Mesendoderm (in vitro differentiated cells): ENCODE results near the gene VWCE.

Source experiments
- DNase-seq: peaks from one replicate; pipeline ENCODE4 v3.0.0; 2013
- H2AK5ac ChIP-seq: 2 replicates; pipeline ENCODE4 v1.6.1; 2013; ENCODE audit warnings: low read length, inconsistent platforms
- H2BK120ac ChIP-seq: 2 replicates; pipeline ENCODE4 v1.6.1; 2013; ENCODE audit warnings: low read depth, mild to moderate bottlenecking, low read length, moderate library complexity, mixed read lengths
- H2BK15ac ChIP-seq: replicated peaks from 2 replicates; pipeline ENCODE4 v1.6.1; 2013; ENCODE audit warnings: low read depth, mild to moderate bottlenecking, moderate library complexity
- H2BK5ac ChIP-seq: 2 replicates; pipeline ENCODE4 v1.6.1; 2013; ENCODE audit warnings: low read length, inconsistent platforms
- H3K18ac ChIP-seq: 2 replicates; pipeline ENCODE4 v1.6.1; 2013; ENCODE audit warnings: mild to moderate bottlenecking, low read length, mixed read lengths
- H3K23ac ChIP-seq: one replicate; pipeline ENCODE4 v1.6.1; 2013; ENCODE audit warnings: low read length
- H3K27ac ChIP-seq: 2 replicates; pipeline ENCODE4 v1.5.1; 2013; ENCODE audit warnings: low read depth, mild to moderate bottlenecking, inconsistent platforms, low read length, moderate library complexity
- H3K27me3 ChIP-seq: 2 replicates; pipeline ENCODE4 v1.6.1; 2013; ENCODE audit warnings: low read length, control low read depth, mild to moderate bottlenecking, inconsistent platforms; ENCODE audit not compliant: insufficient read depth, poor library complexity
- H3K36me3 ChIP-seq: 2 replicates; pipeline ENCODE4 v1.6.1; 2013; ENCODE audit warnings: low read length, inconsistent platforms; ENCODE audit not compliant: control insufficient read depth, insufficient read depth
- H3K4ac ChIP-seq: one replicate; pipeline ENCODE4 v1.6.1; 2013; ENCODE audit warnings: low read depth, mild to moderate bottlenecking, low read length, moderate library complexity
- H3K4me1 ChIP-seq: 2 replicates; pipeline ENCODE4 v1.6.1; 2013; ENCODE audit warnings: low read depth, low read length, inconsistent platforms; ENCODE audit not compliant: control insufficient read depth
- H3K4me2 ChIP-seq: 2 replicates; pipeline ENCODE4 v1.6.1; 2013; ENCODE audit warnings: low read length
- H3K4me3 ChIP-seq: 2 replicates; pipeline ENCODE4 v1.5.1; 2013; ENCODE audit warnings: mild to moderate bottlenecking, low read length
- H3K56ac ChIP-seq: one replicate; pipeline ENCODE4 v1.6.1; 2013; ENCODE audit warnings: low read length
- H3K79me1 ChIP-seq: 2 replicates; pipeline ENCODE4 v1.6.1; 2013; ENCODE audit warnings: low read length, inconsistent platforms
- H3K79me2 ChIP-seq: 2 replicates; pipeline ENCODE4 v1.6.1; 2013; ENCODE audit warnings: mild to moderate bottlenecking, low read length; ENCODE audit not compliant: control insufficient read depth, insufficient read depth
- H3K9ac ChIP-seq: 2 replicates; pipeline ENCODE4 v1.6.1; 2013; ENCODE audit warnings: low read length, inconsistent platforms
- H4K5ac ChIP-seq: one replicate; pipeline ENCODE4 v1.6.1; 2013; ENCODE audit warnings: low read length
- H4K8ac ChIP-seq: one replicate; pipeline ENCODE4 v1.6.1; 2013; ENCODE audit warnings: low read depth, mild to moderate bottlenecking, control low read depth, low read length, moderate library complexity
- WGBS: extraction: QIAGEN DNeasy Blood & Tissue Kit; methylation state at CpG from one replicate; pipeline ENCODE4 v1.1.7; 2013; ENCODE audit warnings: low lambda C conversion rate, missing lambda C conversion rate; ENCODE audit not compliant: insufficient coverage; ENCODE audit errors: extremely low coverage; 5-methylcytosine and 5-hydroxymethylcytosine counted together

The VWCE gene

DNA sequence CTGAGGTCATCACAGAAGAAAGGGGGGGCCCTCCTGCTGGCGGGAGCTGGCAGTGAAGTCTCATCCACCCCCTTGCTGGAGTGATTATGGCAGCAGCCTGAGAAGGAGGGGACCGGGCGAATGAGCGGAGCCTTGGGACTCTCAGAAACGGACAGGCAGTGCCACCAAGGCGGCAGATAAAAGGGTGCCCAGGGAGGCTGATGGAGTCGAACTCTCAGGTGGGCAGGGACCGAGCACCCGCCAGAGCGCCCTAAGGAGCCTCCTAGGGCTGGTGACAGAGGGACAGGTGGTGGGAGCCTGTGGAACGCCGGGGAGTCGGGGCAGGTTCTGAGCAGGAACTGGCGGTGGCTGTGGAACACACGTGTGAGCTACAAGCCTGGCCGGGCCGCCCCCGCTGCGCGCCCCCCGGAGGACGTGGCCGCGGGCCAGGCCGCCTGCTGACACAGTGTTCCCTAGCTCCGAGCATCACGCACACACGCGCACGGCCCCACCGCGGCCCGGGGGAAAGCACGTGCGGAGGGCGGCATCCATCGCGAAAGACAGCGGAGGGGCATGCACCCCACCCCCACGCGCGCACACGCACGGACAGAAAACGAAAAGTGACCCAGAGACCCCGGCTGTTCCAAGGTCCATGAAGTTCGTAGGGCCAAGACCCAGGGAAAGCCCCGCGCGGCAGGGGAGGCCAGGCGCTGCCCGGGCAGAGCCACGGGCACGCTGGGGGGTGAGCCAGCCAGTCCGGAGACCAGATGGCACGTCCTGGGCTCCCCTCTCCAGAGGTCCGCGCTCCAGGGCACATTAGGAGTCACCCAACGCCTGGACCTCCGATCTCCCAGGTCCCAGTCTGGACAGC, 1.0 kb downstream of the VWCE start:
- Histone ChIP-seq H3K27ac (no peak overlapping the region), H3K23ac (peak overlapping the region; percentile 89), H2BK15ac (no peak overlapping the region), H3K4me1 (peaks cover 3% of the 10 kb centered on the region), H3K4me3 (peak overlapping the region; percentile 72), H4K8ac (no peak overlapping the region), H3K9ac (peak overlapping the region; percentile 87), H3K4me2 (peak overlapping the region; percentile 93), H3K4ac (no peak overlapping the region), H3K36me3 (peaks cover 1% of the 10 kb centered on the region), H3K56ac (peak overlapping the region; percentile 95), H3K79me1 (no peaks in the 10 kb centered on the region), H4K5ac (no peak overlapping the region), H3K79me2 (no peaks in the 10 kb centered on the region), H3K18ac (peak overlapping the region; percentile 87), H2BK120ac (no peak overlapping the region), H2BK5ac (no peak overlapping the region), H3K27me3 (no peaks in the 10 kb centered on the region), H2AK5ac (no peak overlapping the region)
- DNase-seq: peak; percentile 62
- no CpG with 5 or more reads among the region's 60 CpGs for WGBS

DNA sequence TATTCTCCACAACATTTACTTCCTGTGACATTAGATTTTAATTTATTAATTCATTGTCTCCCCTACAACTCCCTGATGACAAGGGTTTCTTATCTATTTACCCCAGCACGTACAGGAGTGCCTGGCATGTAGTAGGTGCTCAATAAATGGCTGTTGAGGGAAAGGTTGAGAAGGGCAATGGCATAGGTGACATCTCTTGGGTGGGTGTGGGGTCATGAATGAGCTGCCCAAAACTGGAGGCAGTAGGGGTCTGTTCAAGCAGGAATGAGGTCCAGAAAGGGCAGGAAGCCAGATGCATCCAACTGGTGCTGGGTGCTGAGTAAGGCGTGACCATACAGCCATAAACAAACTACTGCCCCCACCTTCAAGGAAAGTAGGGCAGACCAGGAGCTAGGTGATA, 2.8 kb downstream of the VWCE start:
- Histone ChIP-seq H3K56ac (no peak overlapping the region), H4K5ac (no peak overlapping the region), H3K4me3 (no peak overlapping the region), H3K79me2 (no peaks in the 10 kb centered on the region), H2BK5ac (no peak overlapping the region), H3K79me1 (no peaks in the 10 kb centered on the region), H3K9ac (no peak overlapping the region), H3K18ac (no peak overlapping the region), H3K36me3 (no peaks in the 10 kb centered on the region), H2BK15ac (no peak overlapping the region), H3K4me2 (no peak overlapping the region), H2BK120ac (no peak overlapping the region), H3K4me1 (peaks cover 3% of the 10 kb centered on the region), H3K4ac (no peak overlapping the region), H2AK5ac (no peak overlapping the region), H4K8ac (no peak overlapping the region), H3K27ac (no peak overlapping the region), H3K23ac (no peak overlapping the region), H3K27me3 (no peaks in the 10 kb centered on the region)
- WGBS: no CpG with 5 or more reads among the region's 2 CpGs
- DNase-seq: no peak

DNA sequence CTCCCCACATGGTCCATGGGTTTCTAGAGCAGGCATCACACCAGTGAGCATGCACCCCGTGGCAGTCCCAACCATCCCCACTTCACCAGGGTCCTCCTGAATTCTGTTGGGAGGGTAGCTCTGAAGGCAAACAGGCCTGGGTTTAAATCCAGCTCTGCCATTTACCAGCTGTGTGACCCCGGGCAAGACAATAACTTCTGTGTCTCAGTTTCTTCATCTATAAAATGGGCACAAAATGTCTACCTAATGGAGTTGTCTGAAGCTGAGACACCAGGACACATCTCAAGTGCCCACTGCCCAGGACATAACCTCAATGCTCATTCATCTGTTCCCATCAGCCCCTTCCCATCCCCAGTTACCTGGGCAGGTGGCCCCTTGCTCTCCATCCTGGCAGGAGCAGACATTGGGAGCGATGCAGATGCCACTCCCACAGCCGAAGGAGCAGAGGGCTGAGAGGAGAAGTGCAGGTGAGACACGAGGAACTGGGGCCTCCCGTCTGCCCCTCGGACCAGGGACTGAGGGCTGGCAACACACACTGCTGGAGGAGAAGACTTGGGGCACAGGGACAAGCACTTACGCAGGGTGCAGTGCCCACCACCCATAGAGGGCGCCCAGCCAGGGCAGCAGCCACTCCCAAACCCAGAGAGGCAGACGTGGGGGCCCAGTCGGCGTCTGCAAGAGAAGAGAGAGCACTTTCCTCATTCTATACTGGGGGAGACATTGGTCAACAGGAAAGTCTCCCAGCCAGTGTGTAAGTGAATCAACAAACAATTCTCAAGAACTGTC, 4.0 kb downstream of the VWCE start:
- Histone ChIP-seq H2BK120ac (no peak overlapping the region), H4K5ac (no peak overlapping the region), H3K4me3 (no peak overlapping the region), H3K27ac (no peak overlapping the region), H2BK5ac (no peak overlapping the region), H2AK5ac (no peak overlapping the region), H3K36me3 (no peaks in the 10 kb centered on the region), H3K4me2 (no peak overlapping the region), H3K27me3 (no peaks in the 10 kb centered on the region), H3K18ac (no peak overlapping the region), H3K79me1 (no peaks in the 10 kb centered on the region), H3K23ac (no peak overlapping the region), H3K4ac (no peak overlapping the region), H3K4me1 (peaks cover 3% of the 10 kb centered on the region), H3K9ac (no peak overlapping the region), H4K8ac (no peak overlapping the region), H3K79me2 (no peaks in the 10 kb centered on the region), H2BK15ac (no peak overlapping the region), H3K56ac (no peak overlapping the region)
- no CpG with 5 or more reads among the region's 12 CpGs for WGBS
- DNase-seq: peak; percentile 32

DNA sequence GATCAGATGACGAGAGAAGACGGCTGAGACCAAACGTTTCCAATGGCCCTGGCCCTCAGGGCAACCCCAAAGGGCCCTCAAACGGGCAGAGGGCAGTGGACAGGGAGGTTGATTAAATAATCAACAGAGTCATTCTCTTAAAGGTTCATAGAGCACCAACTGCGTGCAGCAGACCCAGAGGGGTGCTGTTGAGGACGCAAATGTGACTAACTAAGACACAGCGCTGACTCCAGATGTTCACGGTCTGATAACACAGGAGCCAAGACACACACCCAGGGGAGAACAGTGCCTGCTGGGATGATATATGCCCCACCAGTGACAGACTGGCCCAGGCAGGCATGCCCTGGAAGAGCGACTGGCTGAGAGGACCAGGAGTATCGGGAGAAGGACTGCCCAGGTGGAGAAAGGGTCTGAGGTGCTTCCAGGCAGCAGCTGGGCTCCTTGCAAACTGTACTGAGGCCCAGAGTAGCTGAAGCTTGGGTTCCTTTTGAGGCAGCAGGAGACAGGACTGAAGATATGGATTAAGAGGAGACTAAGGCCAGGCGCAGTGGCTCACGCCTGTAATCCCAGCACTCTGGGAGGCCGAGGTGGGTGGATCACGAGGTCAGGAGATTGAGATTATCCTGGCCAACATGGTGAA, 7.7 kb downstream of the VWCE start:
- Histone ChIP-seq H3K9ac (no peak overlapping the region), H4K5ac (no peak overlapping the region), H3K18ac (no peak overlapping the region), H2BK120ac (no peak overlapping the region), H3K4me3 (no peak overlapping the region), H3K23ac (no peak overlapping the region), H2AK5ac (no peak overlapping the region), H3K27me3 (no peaks in the 10 kb centered on the region), H3K36me3 (no peaks in the 10 kb centered on the region), H3K27ac (no peak overlapping the region), H4K8ac (no peak overlapping the region), H2BK5ac (no peak overlapping the region), H3K4me1 (no peaks in the 10 kb centered on the region), H3K56ac (no peak overlapping the region), H2BK15ac (no peak overlapping the region), H3K4me2 (no peak overlapping the region), H3K79me1 (no peaks in the 10 kb centered on the region), H3K4ac (no peak overlapping the region), H3K79me2 (no peaks in the 10 kb centered on the region)
- no peak for DNase-seq
- WGBS: no CpG with 5 or more reads among the region's 14 CpGs

DNA sequence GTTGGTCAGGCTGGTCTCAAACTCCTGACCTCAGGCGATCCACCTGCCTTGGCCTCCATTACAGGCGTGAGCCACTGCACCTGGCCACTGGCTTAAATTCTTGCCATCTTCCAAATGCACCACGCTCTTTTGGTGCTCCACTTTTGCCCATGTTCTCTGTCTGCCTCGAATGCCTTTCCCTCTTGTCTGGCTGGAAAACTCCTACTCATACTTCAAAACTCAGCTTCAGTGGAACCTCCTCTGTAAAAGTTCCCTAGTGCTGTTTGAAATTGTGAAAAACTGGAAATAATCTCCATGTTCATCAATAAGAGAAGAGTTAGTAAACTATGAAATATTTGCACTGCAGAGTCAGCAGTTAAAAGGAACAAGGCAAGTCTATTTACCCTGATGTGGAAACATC, 11.5 kb downstream of the VWCE start:
- H2BK5ac ChIP-seq: no peak overlapping the region
- H3K9ac ChIP-seq: no peak overlapping the region
- no peak for DNase-seq
- no peak overlapping the region for H3K27ac ChIP-seq
- no peak overlapping the region for H3K4me2 ChIP-seq
- no peak overlapping the region for H2AK5ac ChIP-seq
- no peak overlapping the region for H3K56ac ChIP-seq
- H3K79me1 ChIP-seq: no peaks in the 10 kb centered on the region
- H3K4ac ChIP-seq: no peak overlapping the region
- H3K79me2 ChIP-seq: no peaks in the 10 kb centered on the region
- H3K18ac ChIP-seq: no peak overlapping the region
- H3K27me3 ChIP-seq: no peaks in the 10 kb centered on the region
- H3K4me1 ChIP-seq: peaks cover 7% of the 10 kb centered on the region
- no peaks in the 10 kb centered on the region for H3K36me3 ChIP-seq
- no peak overlapping the region for H2BK120ac ChIP-seq
- no peak overlapping the region for H2BK15ac ChIP-seq
- H3K23ac ChIP-seq: no peak overlapping the region
- no CpG with 5 or more reads among the region's 4 CpGs for WGBS
- H3K4me3 ChIP-seq: no peak overlapping the region
- no peak overlapping the region for H4K8ac ChIP-seq
- H4K5ac ChIP-seq: no peak overlapping the region
